GM12865 (cell line): ENCODE measurements around the gene SFN.
"Not testable (repeated sequence)": the region's sequence is repeated elsewhere in the genome, so short reads cannot be mapped to it uniquely, and the experiment has no call there.

Source experiments
- DNase-seq: peaks from one replicate; pipeline ENCODE4 v3.0.0; 2010; ENCODE audit warnings: low read depth
- H3K4me3 ChIP-seq: 2 replicates; pipeline ENCODE4 v1.5.1; 2011; ENCODE audit warnings: mild to moderate bottlenecking, low read depth, low read length, control low read depth
- CTCF ChIP-seq: IDR thresholded peaks from 2 replicates; pipeline ENCODE4 v1.5.1; 2011; ENCODE audit warnings: low read length, control low read depth, low read depth, inconsistent platforms; ENCODE audit not compliant: insufficient read depth; ENCODE audit errors: missing control alignments

The SFN gene

GRCh38 chr1:26831546-26832248, 31.3 kb upstream of the SFN start:
- no peak for DNase-seq
- TF ChIP-seq CTCF: no peak
- no peak overlapping the region for H3K4me3 ChIP-seq

DNA sequence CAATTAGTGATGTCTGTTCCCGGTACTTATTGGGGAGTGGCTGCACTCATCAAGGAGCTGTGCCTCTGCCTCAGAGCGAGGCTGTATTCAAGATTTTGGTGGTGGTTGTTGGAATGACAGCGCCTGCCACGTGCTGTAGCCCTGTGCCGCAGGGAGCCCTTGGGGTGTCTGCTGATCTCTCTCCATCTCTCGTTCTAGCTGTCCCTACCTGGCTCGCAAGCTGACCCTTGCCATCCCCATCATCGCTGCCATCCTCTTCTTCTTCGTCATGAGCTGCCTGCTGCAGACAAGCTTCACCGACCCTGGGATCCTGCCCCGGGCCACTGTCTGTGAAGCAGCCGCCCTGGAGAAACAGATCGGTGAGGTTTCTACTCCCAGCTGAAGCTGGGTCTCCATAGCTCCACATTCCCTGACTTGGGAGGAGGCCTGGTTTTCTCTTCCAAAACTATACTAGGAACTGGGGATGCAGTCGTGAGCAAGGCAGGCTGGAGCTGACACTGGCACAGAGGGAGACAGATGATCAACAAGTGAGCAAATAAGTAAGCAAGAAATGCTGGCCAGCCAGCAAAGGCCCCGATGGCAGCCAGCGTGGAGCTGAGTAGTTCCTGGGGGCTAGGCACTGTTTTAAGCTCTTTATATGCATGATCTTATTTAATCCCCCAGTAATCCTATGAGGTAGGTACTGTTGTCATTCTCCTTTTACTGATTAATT, 30.5 kb upstream of the SFN start:
- no peak for DNase-seq
- TF ChIP-seq CTCF: no peak
- H3K4me3 ChIP-seq: no peak overlapping the region

GRCh38 chr1:26833432-26834405, 29.2 kb upstream of the SFN start:
- peak; percentile 97 for DNase-seq

GRCh38 chr1:26837665-26838064, 25.3 kb upstream of the SFN start:
- not testable (repeated sequence) for H3K4me3 ChIP-seq, DNase-seq

More at GRCh38 chr1:26833432-26834405, 29.2 kb upstream of the SFN start:
- TF ChIP-seq CTCF: peak; percentile 35
- peak overlapping the region; percentile 12; the same call in 1 of the 2 replicates for H3K4me3 ChIP-seq

DNA sequence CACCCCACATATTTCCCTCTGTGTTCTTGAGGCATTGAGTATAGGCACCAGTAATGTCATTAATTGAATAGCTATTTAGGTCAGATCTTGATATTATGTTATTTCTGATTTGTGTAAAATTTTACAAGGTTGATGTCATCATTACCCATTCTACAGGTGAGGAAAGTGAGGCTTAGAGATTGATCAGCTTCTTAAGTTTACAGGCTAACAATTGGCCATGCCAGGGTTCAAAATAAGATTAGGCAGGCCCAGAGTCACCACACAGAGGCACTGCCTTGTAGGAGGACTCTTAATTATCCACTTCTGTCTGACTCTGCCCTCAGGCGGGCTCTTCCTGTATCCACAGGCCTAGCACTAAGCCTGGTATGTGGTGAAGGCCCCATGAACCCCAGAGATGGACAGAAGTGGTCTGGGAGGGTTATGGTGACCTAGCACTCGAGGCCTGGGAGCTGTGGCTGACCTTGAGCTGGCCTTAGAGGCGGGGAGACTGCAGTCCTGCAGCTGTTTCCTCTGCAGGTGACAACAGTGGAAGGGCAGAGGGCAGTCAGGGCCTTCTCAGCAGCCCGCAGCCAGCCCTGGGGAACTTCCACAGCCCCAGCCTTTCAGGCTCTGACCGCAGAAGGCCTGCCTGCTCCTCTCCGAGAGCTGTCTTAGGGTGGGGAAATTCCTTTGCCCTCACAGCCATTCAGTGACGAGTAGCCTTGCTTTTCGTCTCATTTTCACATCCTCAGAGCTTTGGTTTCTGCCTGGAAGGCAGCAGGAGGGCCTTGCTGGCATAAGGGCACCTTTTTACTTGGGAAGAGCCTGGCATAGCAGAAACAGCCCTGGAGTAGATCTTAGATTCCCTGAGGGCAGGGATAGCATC, 24.2 kb upstream of the SFN start:
- TF ChIP-seq CTCF: no peak
- no peak overlapping the region for H3K4me3 ChIP-seq

GRCh38 chr1:26839339-26839722, 23.6 kb upstream of the SFN start:
- TF ChIP-seq CTCF: no peak
- H3K4me3 ChIP-seq: no peak overlapping the region
- DNase-seq: no peak

More for the DNA sequence above, 24.2 kb upstream of the SFN start:
- DNase-seq: peak; percentile 95
